HepG2 (cell line): Measurements from ENCODE around the gene MAP2K5. TPM values are rescaled to one million over a fixed set of nuclear protein-coding genes. Genes with fewer than 3 reads are reported as not detected.

Experiments used
- ATAC-seq: fragments of 200-7000 bp; cut with Tn5 transposase; 3 replicates; pipeline ENCODE4 v1.9.1; 2020; ENCODE audit warnings: mild to moderate bottlenecking, moderate library complexity
- BruUV-seq: library from RNA; stranded (reverse); fragments of 400-500 nt; replicated peaks from 2 replicates; lab custom pipeline; 2021; lab: Mats Ljungman, UMichigan
- CTCF ChIA-PET: fragments of 300-600 bp; formaldehyde crosslinking; extraction: SDS; loops from one replicate; lab custom pipeline; 2021; ENCODE audit warnings: low total read pairs, inconsistent platforms, low intra/inter-chr PET ratio; lab: Yijun Ruan, JAX
- POLR2A ChIA-PET: fragments of 350-600 bp; sonication (Branson Sonifier 250); formaldehyde crosslinking; loops from one replicate; lab custom pipeline; 2020; ENCODE audit warnings: antibody characterized with exemption, inconsistent platforms; lab: Yijun Ruan, JAX
- DNase-seq: peaks from one replicate; pipeline ENCODE4 v3.0.0-alpha.2; 2015; ENCODE audit warnings: low spot score
- FAIRE-seq: peaks from 3 replicates; lab custom pipeline; 2011; peaks lifted over from hg19 to GRCh38; lab: Jason Lieb, UNC
- H2AFZ ChIP-seq: one replicate; pipeline ENCODE4 v1.6.1; 2011; ENCODE audit warnings: low read length, inconsistent platforms
- H3K27ac ChIP-seq: fragments of 300-600 bp; 3 replicates; pipeline ENCODE4 v1.8.0; 2011; ENCODE audit warnings: mixed run types, mild to moderate bottlenecking, mixed read lengths, low read length, inconsistent platforms; ENCODE audit not compliant: insufficient read depth; ENCODE audit errors: extremely low read length
- H3K27me3 ChIP-seq, 2 experiments: fragments of 200-600 bp in 1 of 2; 2 replicates in 1 of 2; 3 replicates in 1 of 2; pipeline versions ENCODE4 v1.6.0 to v1.8.0; 2011; ENCODE audit warnings: low read length in 2 of 2, mild to moderate bottlenecking in 2 of 2, moderate library complexity in 2 of 2, inconsistent platforms in 1 of 2; ENCODE audit not compliant: insufficient read depth in 2 of 2, control insufficient read depth in 1 of 2
- H3K36me3 ChIP-seq, 2 experiments: fragments of 200-600 bp in 1 of 2; replicated peaks in 1 of 2; 2 replicates in 1 of 2; 3 replicates in 1 of 2; pipeline versions ENCODE4 v1.5.1 to v1.8.0; 2011; ENCODE audit warnings: low read length in 2 of 2, inconsistent platforms in 1 of 2; ENCODE audit not compliant: insufficient read depth in 2 of 2, control insufficient read depth in 1 of 2
- H3K4me1 ChIP-seq: 2 replicates; pipeline ENCODE4 v1.5.1; 2012; ENCODE audit warnings: low read length, inconsistent platforms; ENCODE audit not compliant: insufficient read depth
- H3K4me2 ChIP-seq: 2 replicates; pipeline ENCODE4 v1.6.0; 2011; ENCODE audit warnings: low read depth, low read length, inconsistent platforms
- H3K4me3 ChIP-seq, 3 experiments: fragments of 200-600 bp in 1 of 3; sonication (generic), shearing (Covaris generic) in 1 of 3; replicated peaks in 1 of 3; 2 replicates each; pipeline ENCODE4 v1.5.1; 2011 to 2016; ENCODE audit warnings: low read length in 3 of 3, inconsistent platforms in 2 of 3, low read depth in 2 of 3, mild to moderate bottlenecking in 2 of 3, control low read depth in 1 of 3, mixed read lengths in 1 of 3; ENCODE audit not compliant: insufficient read depth in 1 of 3
- H3K79me2 ChIP-seq: one replicate; pipeline ENCODE4 v1.6.1; 2011; ENCODE audit warnings: low read length, inconsistent platforms; ENCODE audit not compliant: insufficient read depth
- H3K9ac ChIP-seq: 2 replicates; pipeline ENCODE4 v1.6.0; 2011; ENCODE audit warnings: mild to moderate bottlenecking, low read depth, low read length, inconsistent platforms; ENCODE audit not compliant: insufficient read depth
- H3K9me3 ChIP-seq: 2 replicates; pipeline ENCODE4 v1.5.1; 2012; ENCODE audit warnings: mild to moderate bottlenecking, low read length
- H4K20me1 ChIP-seq: 2 replicates; pipeline ENCODE4 v1.6.0; 2011; ENCODE audit warnings: inconsistent platforms, mild to moderate bottlenecking, low read length, moderate library complexity; ENCODE audit not compliant: insufficient read depth
- ARID2 ChIP-seq: sonication (generic); formaldehyde crosslinking; IDR thresholded peaks from 2 replicates; pipeline ENCODE4 v1.8.1; 2022; ENCODE audit warnings: mild to moderate bottlenecking, missing genetic modification reagents, borderline replicate concordance
- DZIP1 ChIP-seq: sonication (generic); formaldehyde crosslinking; IDR thresholded peaks from 2 replicates; pipeline ENCODE4 v1.5.0; 2020; ENCODE audit warnings: mild to moderate bottlenecking, missing genetic modification reagents
- EHMT2 ChIP-seq: fragments of 200-600 bp; sonication (generic); IDR thresholded peaks from 2 replicates; pipeline ENCODE4 v1.7.0; 2017; ENCODE audit warnings: antibody characterized with exemption, low read depth, low read length, borderline replicate concordance
- MBD4 ChIP-seq: IDR thresholded peaks from 2 replicates; pipeline ENCODE4 v1.6.1; 2012; ENCODE audit warnings: low read length, inconsistent platforms, borderline replicate concordance
- SRF ChIP-seq: IDR thresholded peaks from 2 replicates; pipeline ENCODE4 v1.6.1; 2011; ENCODE audit warnings: mild to moderate bottlenecking, low read depth, low read length, moderate library complexity
- ZMYM3 ChIP-seq: sonication (generic); formaldehyde crosslinking; IDR thresholded peaks from 2 replicates; pipeline ENCODE4 v1.5.1; 2020; ENCODE audit warnings: mild to moderate bottlenecking, missing genetic modification reagents
- ZNF207 ChIP-seq: fragments of 450-650 bp; IDR thresholded peaks from 2 replicates; pipeline ENCODE4 v1.6.1; 2016; ENCODE audit warnings: antibody characterized with exemption, borderline replicate concordance
- ZNF484 ChIP-seq: sonication (generic); formaldehyde crosslinking; IDR thresholded peaks from 2 replicates; pipeline ENCODE4 v1.5.1; 2020; ENCODE audit warnings: mild to moderate bottlenecking, low read depth, missing genetic modification reagents, borderline replicate concordance
- ZNF619 ChIP-seq: sonication (generic); formaldehyde crosslinking; IDR thresholded peaks from 2 replicates; pipeline ENCODE4 v1.4.0; 2020; ENCODE audit warnings: mild to moderate bottlenecking, missing genetic modification reagents
- ZNF772 ChIP-seq: sonication (generic); formaldehyde crosslinking; IDR thresholded peaks from 2 replicates; pipeline ENCODE4 v1.5.0; 2020; ENCODE audit warnings: mild to moderate bottlenecking, missing genetic modification reagents
- ZNF777 ChIP-seq: sonication (generic); formaldehyde crosslinking; IDR thresholded peaks from 2 replicates; pipeline ENCODE4 v1.4.0; 2020; ENCODE audit warnings: missing genetic modification reagents
- ZNF879 ChIP-seq: sonication (generic); formaldehyde crosslinking; IDR thresholded peaks from 2 replicates; pipeline ENCODE4 v1.8.1; 2023; ENCODE audit warnings: missing genetic modification reagents
- WGBS: methylation state at CpG from one replicate; pipeline ENCODE4 v1.1.6; 2017; ENCODE audit warnings: low lambda C conversion rate; 5-methylcytosine and 5-hydroxymethylcytosine counted together
- in situ Hi-C: cut with HindIII; loops from 2 replicates; pipeline ENCODE4 v1.10.0; 2017; ENCODE audit warnings: low pct_unique_long_range_greater_than_20kb; ENCODE audit not compliant: extremely low pct_ligation_motif_present
- intact Hi-C: fragments of 100-400 bp; cut with micrococcal nuclease; formaldehyde crosslinking; loops from one replicate; pipeline ENCODE4 v1.10.0; 2022; ENCODE audit not compliant: unreplicated experiment
- polyA plus RNA-seq, 8 experiments: library from polyadenylated mRNA; depleted of rRNA in 3 of 8; stranded (reverse) in 7 of 8; unstranded in 1 of 8; fragments of >200 nt; fragmentation: Illumina TruSeq in 4 of 8; extraction: Trizol in 4 of 8; gene quantifications; 2 replicates each; pipeline versions ENCODE4 v1.2.1 to v1.2.3, GENCODE V29; 2011 to 2016; ENCODE audit warnings: low read depth in 4 of 8, missing spikeins in 1 of 8, mixed read lengths in 1 of 8; ENCODE audit not compliant: insufficient read depth in 1 of 8
- total RNA-seq, 5 experiments: library from RNA; depleted of rRNA; stranded (reverse); fragments of >200 nt; fragmentation: Illumina TruSeq; extraction: Trizol; gene quantifications; 2 replicates each; pipeline ENCODE4 v1.2.3, GENCODE V29; 2016; ENCODE audit warnings: low read depth in 1 of 5
- TF ChIP-seq, protein P1 (sequence below): sonication (generic); formaldehyde crosslinking; IDR thresholded peaks from 2 replicates; pipeline ENCODE4 v1.8.0; 2022; ENCODE audit warnings: mild to moderate bottlenecking, missing genetic modification reagents, borderline replicate concordance
- TF ChIP-seq, protein P2 (sequence below): IDR thresholded peaks from 2 replicates; pipeline ENCODE4 v1.6.1; 2016

The MAP2K5 gene
- total and polyA plus RNA-seq, 2 of the 13 experiments (the other 11 are each of a cell fraction or from before 2014, with no cell fraction given): 4.0 to 4.3 TPM

DNA sequence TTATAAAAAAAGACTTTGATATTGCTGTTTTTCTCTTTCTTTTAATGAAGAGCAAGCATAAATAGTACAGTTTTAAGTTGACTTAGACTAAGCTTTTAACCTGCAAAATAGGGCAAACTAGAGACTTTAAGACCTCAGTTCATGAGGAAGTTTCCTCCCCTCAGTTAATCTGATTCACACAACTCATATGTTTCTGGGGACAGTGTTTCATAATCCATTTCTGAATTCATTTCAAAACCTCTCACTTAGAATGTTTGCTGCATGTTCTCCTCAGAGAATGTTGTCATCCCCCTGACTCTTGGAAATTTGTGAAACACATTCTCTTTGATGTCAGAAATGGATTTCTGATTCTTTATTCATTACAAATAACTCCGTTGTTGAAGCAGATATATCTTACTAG lies 203.5 kb downstream of the MAP2K5 start:
- DNase-seq (no peak), FAIRE-seq (no peak)
- ChIA-PET POLR2A (no interaction called here), CTCF (no interaction called here)
- Histone ChIP-seq H3K9me3 (no peaks in the 10 kb centered on the region), H4K20me1 (no peaks in the 10 kb centered on the region), H3K27ac (no peak overlapping the region), H3K79me2 (no peaks in the 10 kb centered on the region), H3K4me1 (no peaks in the 10 kb centered on the region), H3K36me3 (no peaks in the 10 kb centered on the region), H3K4me2 (no peak overlapping the region)
- BruUV-seq: no TSS peak
- no peak for TF ChIP-seq ZNF484
- TF ChIP-seq ZNF207: no peak
- no peak for TF ChIP-seq SRF
- TF ChIP-seq ZNF777: no peak
- no peak for TF ChIP-seq ZNF619
- no peak for TF ChIP-seq DZIP1 (CRISPR knock-in tag)
- TF ChIP-seq MBD4: no peak
- no peak for TF ChIP-seq ZNF879
- TF ChIP-seq, protein P1, sequence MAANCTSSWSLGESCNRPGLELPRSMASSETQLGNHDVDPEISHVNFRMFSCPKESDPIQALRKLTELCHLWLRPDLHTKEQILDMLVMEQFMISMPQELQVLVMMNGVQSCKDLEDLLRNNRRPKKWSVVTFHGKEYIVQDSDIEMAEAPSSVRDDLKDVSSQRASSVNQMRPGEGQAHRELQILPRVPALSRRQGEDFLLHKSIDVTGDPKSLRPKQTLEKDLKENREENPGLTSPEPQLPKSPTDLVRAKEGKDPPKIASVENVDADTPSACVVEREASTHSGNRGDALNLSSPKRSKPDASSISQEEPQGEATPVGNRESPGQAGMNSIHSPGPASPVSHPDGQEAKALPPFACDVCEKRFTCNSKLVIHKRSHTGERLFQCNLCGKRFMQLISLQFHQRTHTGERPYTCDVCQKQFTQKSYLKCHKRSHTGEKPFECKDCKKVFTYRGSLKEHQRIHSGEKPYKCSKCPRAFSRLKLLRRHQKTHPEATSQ: no peak
- TF ChIP-seq ZMYM3 (CRISPR knock-in tag): no peak
- TF ChIP-seq ZNF772: no peak
- no peak for TF ChIP-seq EHMT2
- no peak for TF ChIP-seq ARID2
- TF ChIP-seq, protein P2, sequence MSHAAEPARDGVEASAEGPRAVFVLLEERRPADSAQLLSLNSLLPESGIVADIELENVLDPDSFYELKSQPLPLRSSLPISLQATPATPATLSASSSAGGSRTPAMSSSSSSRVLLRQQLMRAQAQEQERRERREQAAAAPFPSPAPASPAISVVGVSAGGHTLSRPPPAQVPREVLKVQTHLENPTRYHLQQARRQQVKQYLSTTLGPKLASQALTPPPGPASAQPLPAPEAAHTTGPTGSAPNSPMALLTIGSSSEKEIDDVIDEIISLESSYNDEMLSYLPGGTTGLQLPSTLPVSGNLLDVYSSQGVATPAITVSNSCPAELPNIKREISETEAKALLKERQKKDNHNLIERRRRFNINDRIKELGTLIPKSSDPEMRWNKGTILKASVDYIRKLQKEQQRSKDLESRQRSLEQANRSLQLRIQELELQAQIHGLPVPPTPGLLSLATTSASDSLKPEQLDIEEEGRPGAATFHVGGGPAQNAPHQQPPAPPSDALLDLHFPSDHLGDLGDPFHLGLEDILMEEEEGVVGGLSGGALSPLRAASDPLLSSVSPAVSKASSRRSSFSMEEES (CRISPR knock-in tag): no peak
- TF ChIP-seq, all 625 proteins: peak for 0
- H3K27me3 ChIP-seq: no peaks in the 10 kb centered on the region
- H3K4me3 ChIP-seq: no peak overlapping the region
- no peak for ATAC-seq
- no peak overlapping the region for H3K9ac ChIP-seq
- 96% methylated on average over 1 of the region's 1 CpG for WGBS
- H2AFZ ChIP-seq: no peak overlapping the region
- in situ Hi-C loops (no loop called here), intact Hi-C loops (no loop called here)
